ENCODE results near the gene RIMBP2. TPM values are rescaled to one million over a fixed set of nuclear protein-coding genes. Genes with fewer than 3 reads are reported as not detected.

RIMBP2 gene
- total RNA-seq, 5 donors from 2014 or later (not counting 1 experiment from before 2014, with no cell fraction given), result 0.10 to 0.38 TPM; not detected in 3

DNA sequence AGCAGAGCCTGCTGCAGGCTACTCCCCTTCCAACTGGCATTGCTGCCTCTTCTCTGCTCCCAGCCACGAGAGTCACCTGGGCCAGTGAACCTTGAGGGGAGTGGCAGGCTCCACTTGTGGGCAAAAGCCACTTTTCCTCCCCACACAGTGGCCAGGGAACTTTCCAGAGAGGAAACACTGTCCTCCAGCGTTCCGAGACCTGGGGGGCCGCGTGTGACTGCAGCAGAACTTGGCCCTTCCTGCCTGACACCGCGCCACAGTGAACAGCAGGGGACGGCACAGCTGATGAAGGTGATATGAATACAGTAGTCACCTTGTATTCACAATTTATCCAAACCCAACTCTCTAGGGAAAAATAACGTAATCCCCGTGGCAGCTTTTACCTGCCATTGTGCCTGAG is 263.6 kb downstream of the RIMBP2 start:
- Histone ChIP-seq H3K27ac (ENCODE audit: low read length) (no peak overlapping the region), H3K9me3 (no peaks in the 10 kb centered on the region), H3K27me3 (replicated peaks in 1 of 2; ENCODE audit: control insufficient read depth in 2 of 2, extremely low read depth in 1 of 2, insufficient read depth in 2 of 2, low read length in 1 of 2) (peaks cover 0 to 3% of the 10 kb centered on the region in 2 experiments), H3K4me3 (ENCODE audit: control insufficient read depth in 1 of 2, extremely low read depth in 1 of 2, low read length in 1 of 2) (no peak overlapping the region), H3K36me3 (ENCODE audit: control insufficient read depth in 2 of 2, extremely low read depth in 1 of 2, insufficient read depth in 1 of 2, low read length in 1 of 2) (no peaks in the 10 kb centered on the region), H3K4me1 (ENCODE audit: control insufficient read depth in 1 of 2, extremely low read depth in 1 of 2, insufficient read depth in 2 of 2, low read length in 2 of 2) (no peaks in the 10 kb centered on the region)
- H3K4me3 Mint-ChIP-seq, result no peak overlapping the region
- ATAC-seq (replicated peaks in 1 of 4) (no peak), DNase-seq (no peak)
- H3K27me3 Mint-ChIP-seq, result no peaks in the 10 kb centered on the region
- no peaks in the 10 kb centered on the region for H3K9me3 Mint-ChIP-seq
- H3K27ac Mint-ChIP-seq, result no peak overlapping the region
- H3K4me1 Mint-ChIP-seq, result no peaks in the 10 kb centered on the region
- no peaks in the 10 kb centered on the region for H3K36me3 Mint-ChIP-seq
- WGBS (ENCODE audit: insufficient coverage), result no CpG with 5 or more reads among the region's 10 CpGs
- ChIA-PET POLR2A (no interaction called here), CTCF (no interaction called here)

DNA sequence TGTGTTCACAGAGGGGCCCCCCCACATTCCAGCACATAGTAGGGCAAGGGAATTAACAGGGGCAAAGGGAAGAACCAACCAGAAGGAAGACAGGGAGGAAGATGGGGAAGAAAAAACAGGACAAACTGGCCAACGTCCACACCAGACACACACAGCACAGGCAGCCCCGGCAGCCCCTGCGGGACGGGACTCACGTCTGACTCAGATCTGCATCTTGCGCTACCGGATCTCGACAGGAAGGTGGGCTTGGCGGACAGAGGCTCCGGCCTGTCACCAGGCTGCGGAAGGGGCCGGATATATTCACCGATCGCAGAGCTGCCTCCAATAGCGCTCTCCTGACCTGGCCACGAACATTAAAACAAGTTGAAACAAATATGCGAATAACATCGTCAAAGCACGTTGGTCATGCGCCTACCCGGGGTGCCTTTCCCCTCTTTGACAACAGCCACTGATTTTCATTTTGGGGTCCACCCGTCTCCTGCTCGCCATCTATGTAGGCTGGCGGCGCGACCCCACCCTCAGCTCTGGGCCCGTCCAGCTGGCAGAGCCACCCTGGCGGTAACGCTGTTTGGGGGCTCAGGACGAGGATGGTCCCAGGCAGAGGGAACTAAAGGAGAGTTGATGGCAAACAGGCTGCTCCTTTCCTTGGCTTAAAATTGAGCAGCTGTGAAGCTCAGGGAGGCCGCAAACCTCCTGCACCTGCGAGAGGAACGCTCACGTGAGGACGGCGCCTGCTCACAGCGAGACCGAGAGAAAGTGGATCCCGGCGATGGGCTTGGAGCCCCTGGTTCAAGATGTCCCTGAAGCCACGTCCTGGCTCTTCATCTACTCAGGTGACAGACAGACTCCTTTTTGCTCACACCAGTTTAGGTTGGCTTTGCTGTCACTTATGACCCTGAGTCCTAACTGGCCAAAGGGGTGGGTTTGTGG is 264.8 kb downstream of the RIMBP2 start:
- WGBS (ENCODE audit: insufficient coverage), result 87% methylated on average over 40 of the region's 41 CpGs
- no peak for ATAC-seq (replicated peaks in 1 of 4)
- no peak overlapping the region for H3K4me3 ChIP-seq (ENCODE audit: control insufficient read depth in 1 of 2, extremely low read depth in 1 of 2, low read length in 1 of 2)

DNA sequence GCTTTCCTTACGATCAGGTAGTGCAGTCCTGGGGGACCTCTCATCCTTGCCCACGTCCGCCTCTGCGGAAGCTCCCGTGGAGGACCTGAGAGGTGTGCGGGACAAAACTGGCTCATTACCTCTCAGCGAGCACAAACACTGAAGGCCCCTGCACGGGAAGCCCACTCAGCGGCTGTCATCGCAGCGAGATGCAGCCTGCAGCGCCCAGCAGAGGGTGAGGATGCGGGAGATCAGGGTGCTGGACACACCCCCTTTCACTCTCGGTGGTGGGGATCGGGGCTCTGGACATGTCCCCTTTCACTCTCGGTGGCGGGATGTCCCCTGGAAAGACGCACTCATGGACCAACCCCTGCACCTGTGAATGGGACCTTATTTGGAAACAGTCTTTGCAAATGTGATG is 266.8 kb downstream of the RIMBP2 start:
- no peaks in the 10 kb centered on the region for H3K27me3 Mint-ChIP-seq
- no peak overlapping the region for H3K4me3 Mint-ChIP-seq
- Histone ChIP-seq H3K27me3 (replicated peaks in 1 of 2; ENCODE audit: control insufficient read depth in 2 of 2, extremely low read depth in 1 of 2, insufficient read depth in 2 of 2, low read length in 1 of 2) (no peaks in the 10 kb centered on the region), H3K36me3 (ENCODE audit: control insufficient read depth in 2 of 2, extremely low read depth in 1 of 2, insufficient read depth in 1 of 2, low read length in 1 of 2) (no peaks in the 10 kb centered on the region), H3K4me1 (ENCODE audit: control insufficient read depth in 1 of 2, extremely low read depth in 1 of 2, insufficient read depth in 2 of 2, low read length in 2 of 2) (no peaks in the 10 kb centered on the region), H3K27ac (ENCODE audit: low read length) (no peak overlapping the region), H3K9me3 (no peaks in the 10 kb centered on the region), H3K4me3 (ENCODE audit: control insufficient read depth in 1 of 2, extremely low read depth in 1 of 2, low read length in 1 of 2) (no peak overlapping the region)
- no peak overlapping the region for H3K27ac Mint-ChIP-seq
- ChIA-PET POLR2A (no interaction called here), CTCF (no interaction called here)
- no peaks in the 10 kb centered on the region for H3K9me3 Mint-ChIP-seq
- H3K36me3 Mint-ChIP-seq, result no peaks in the 10 kb centered on the region
- DNase-seq (no peak), ATAC-seq (replicated peaks in 1 of 4) (no peak)
- H3K4me1 Mint-ChIP-seq, result no peaks in the 10 kb centered on the region
- WGBS (ENCODE audit: insufficient coverage), result 89% methylated on average over 14 of the region's 18 CpGs

More for the DNA sequence above, 264.8 kb downstream of the RIMBP2 start:
- no peak for DNase-seq
- Mint-ChIP-seq H3K36me3 (no peaks in the 10 kb centered on the region), H3K9me3 (no peaks in the 10 kb centered on the region), H3K4me3 (no peak overlapping the region), H3K4me1 (no peaks in the 10 kb centered on the region), H3K27me3 (no peaks in the 10 kb centered on the region), H3K27ac (no peak overlapping the region)
- Histone ChIP-seq H3K27ac (ENCODE audit: low read length) (no peak overlapping the region), H3K4me1 (ENCODE audit: control insufficient read depth in 1 of 2, extremely low read depth in 1 of 2, insufficient read depth in 2 of 2, low read length in 2 of 2) (no peaks in the 10 kb centered on the region), H3K9me3 (no peaks in the 10 kb centered on the region), H3K27me3 (replicated peaks in 1 of 2; ENCODE audit: control insufficient read depth in 2 of 2, extremely low read depth in 1 of 2, insufficient read depth in 2 of 2, low read length in 1 of 2) (no peaks in the 10 kb centered on the region), H3K36me3 (ENCODE audit: control insufficient read depth in 2 of 2, extremely low read depth in 1 of 2, insufficient read depth in 1 of 2, low read length in 1 of 2) (no peaks in the 10 kb centered on the region)
- ChIA-PET POLR2A (no interaction called here), CTCF (no interaction called here)

DNA sequence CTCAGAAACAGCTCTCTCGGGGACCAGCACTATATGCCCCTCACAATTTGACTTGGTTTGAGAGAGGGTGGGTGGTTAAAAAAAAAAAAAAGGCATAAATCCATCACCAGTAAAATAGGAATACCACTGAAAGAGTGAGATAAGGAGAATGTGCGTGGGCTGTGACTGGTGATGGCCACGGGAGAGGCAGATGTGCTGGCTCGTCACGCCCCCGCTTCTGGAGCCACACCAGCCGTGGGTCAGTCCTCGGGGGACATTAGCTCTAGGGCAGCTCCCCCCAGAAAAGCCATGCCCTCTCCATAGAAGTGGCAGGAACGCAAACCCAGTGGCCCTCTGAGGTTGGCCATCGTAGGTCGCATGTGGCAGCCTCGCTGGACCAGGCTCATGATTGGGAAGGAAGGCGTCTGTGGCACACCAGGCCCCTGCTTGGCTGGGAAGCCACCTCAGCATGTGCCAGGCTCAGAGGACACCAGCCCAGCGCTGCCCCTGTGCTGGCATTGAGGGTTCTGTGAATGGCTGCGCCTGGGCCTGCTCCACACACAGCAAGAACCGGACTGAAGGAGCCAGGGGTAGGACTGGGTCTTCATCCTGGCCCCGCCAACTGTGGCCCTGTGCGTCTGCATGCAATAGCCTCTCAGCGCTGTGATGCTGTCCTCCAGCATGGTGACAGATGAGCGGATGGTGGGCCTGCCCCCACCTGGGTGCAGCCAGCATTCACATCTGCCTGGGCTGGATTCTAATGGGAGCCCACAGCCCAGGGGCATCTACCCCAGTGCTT is 267.9 kb downstream of the RIMBP2 start:
- Mint-ChIP-seq H3K4me1 (no peaks in the 10 kb centered on the region), H3K9me3 (no peaks in the 10 kb centered on the region), H3K36me3 (no peaks in the 10 kb centered on the region), H3K27me3 (no peaks in the 10 kb centered on the region), H3K4me3 (no peak overlapping the region), H3K27ac (no peak overlapping the region)
- Histone ChIP-seq H3K36me3 (ENCODE audit: control insufficient read depth in 2 of 2, extremely low read depth in 1 of 2, insufficient read depth in 1 of 2, low read length in 1 of 2) (no peaks in the 10 kb centered on the region), H3K4me3 (ENCODE audit: control insufficient read depth in 1 of 2, extremely low read depth in 1 of 2, low read length in 1 of 2) (no peak overlapping the region), H3K27me3 (replicated peaks in 1 of 2; ENCODE audit: control insufficient read depth in 2 of 2, extremely low read depth in 1 of 2, insufficient read depth in 2 of 2, low read length in 1 of 2) (no peaks in the 10 kb centered on the region), H3K27ac (ENCODE audit: low read length) (no peak overlapping the region), H3K4me1 (ENCODE audit: control insufficient read depth in 1 of 2, extremely low read depth in 1 of 2, insufficient read depth in 2 of 2, low read length in 2 of 2) (no peaks in the 10 kb centered on the region), H3K9me3 (no peaks in the 10 kb centered on the region)
- ATAC-seq (replicated peaks in 1 of 4) (no peak), DNase-seq (no peak)
- CTCF ChIA-PET, result no interaction called here
- 85% methylated on average over 18 of the region's 20 CpGs for WGBS (ENCODE audit: insufficient coverage)
- POLR2A ChIA-PET, result no interaction called here

DNA sequence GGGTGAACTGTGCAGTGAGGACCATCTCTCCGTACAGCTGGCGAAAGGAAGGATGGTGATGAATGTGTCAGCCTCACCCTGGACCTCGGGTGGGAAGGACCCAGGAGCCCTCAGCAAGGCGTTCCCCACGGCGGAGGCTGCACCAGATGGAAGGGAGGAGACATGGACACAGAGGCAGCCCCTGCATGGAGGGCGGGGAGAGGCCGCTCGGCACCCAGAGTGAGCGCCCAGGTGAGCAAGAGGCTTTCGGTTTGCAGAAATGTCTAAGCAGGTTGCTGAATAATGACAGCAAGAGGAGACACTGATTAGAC is 268.5 kb downstream of the RIMBP2 start:
- ChIA-PET POLR2A (no interaction called here), CTCF (no interaction called here)
- H3K27ac ChIP-seq (ENCODE audit: low read length), result no peak overlapping the region
- H3K36me3 ChIP-seq (ENCODE audit: control insufficient read depth in 2 of 2, extremely low read depth in 1 of 2, insufficient read depth in 1 of 2, low read length in 1 of 2), result no peaks in the 10 kb centered on the region
- no peaks in the 10 kb centered on the region for H3K27me3 ChIP-seq (replicated peaks in 1 of 2; ENCODE audit: control insufficient read depth in 2 of 2, extremely low read depth in 1 of 2, insufficient read depth in 2 of 2, low read length in 1 of 2)
- no peak for ATAC-seq (replicated peaks in 1 of 4)
- no peaks in the 10 kb centered on the region for H3K4me1 ChIP-seq (ENCODE audit: control insufficient read depth in 1 of 2, extremely low read depth in 1 of 2, insufficient read depth in 2 of 2, low read length in 2 of 2)
- WGBS (ENCODE audit: insufficient coverage), result 82% methylated on average over 6 of the region's 11 CpGs
- H3K4me3 Mint-ChIP-seq, result no peak overlapping the region
- H3K9me3 ChIP-seq, result no peaks in the 10 kb centered on the region
- no peak overlapping the region for H3K4me3 ChIP-seq (ENCODE audit: control insufficient read depth in 1 of 2, extremely low read depth in 1 of 2, low read length in 1 of 2)
- no peaks in the 10 kb centered on the region for H3K4me1 Mint-ChIP-seq
- no peak for DNase-seq
- no peaks in the 10 kb centered on the region for H3K9me3 Mint-ChIP-seq
- no peak overlapping the region for H3K27ac Mint-ChIP-seq
- no peaks in the 10 kb centered on the region for H3K36me3 Mint-ChIP-seq
- H3K27me3 Mint-ChIP-seq, result no peaks in the 10 kb centered on the region

DNA sequence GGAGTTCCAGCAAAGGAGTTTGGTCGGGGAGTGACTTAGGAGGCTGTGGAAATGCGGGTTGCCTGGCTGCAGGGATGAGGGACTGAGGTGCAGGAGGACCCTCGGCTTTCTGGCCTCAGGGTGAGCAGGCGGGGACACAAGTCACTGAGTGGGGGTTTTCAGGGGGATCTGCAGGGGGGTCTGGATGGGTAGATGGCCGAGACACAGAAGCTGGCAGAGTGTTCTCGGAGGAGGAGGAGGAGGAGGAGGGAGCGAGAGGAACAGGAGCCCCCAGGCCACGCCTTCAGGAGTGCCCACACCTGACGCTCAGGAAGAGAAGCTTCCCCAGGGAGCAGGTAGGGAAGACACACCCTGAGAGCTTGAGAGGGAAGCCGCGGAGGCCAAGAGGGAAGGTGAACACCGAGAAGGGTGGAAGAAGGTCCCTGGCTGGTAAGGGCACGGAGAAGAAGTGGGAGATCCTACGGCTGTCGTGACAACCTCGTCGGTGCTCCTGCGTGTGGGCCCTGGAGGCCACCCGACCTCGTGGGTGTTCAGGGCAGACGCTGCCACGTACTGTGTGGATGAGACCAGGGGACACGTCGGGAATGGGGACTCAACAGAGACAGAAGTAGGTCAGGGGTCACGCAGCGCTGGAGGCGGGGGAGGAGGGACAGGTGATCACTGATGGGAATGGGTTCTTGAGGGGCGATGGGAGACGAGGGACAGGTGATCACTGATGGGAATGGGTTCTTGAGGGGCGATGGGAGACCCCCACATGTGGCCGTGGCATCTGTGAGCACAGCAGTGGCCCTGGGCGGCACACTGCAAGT is 269.0 kb downstream of the RIMBP2 start:
- Histone ChIP-seq H3K9me3 (no peaks in the 10 kb centered on the region), H3K4me3 (ENCODE audit: control insufficient read depth in 1 of 2, extremely low read depth in 1 of 2, low read length in 1 of 2) (no peak overlapping the region), H3K36me3 (ENCODE audit: control insufficient read depth in 2 of 2, extremely low read depth in 1 of 2, insufficient read depth in 1 of 2, low read length in 1 of 2) (no peaks in the 10 kb centered on the region), H3K27ac (ENCODE audit: low read length) (no peak overlapping the region), H3K27me3 (replicated peaks in 1 of 2; ENCODE audit: control insufficient read depth in 2 of 2, extremely low read depth in 1 of 2, insufficient read depth in 2 of 2, low read length in 1 of 2) (no peaks in the 10 kb centered on the region), H3K4me1 (ENCODE audit: control insufficient read depth in 1 of 2, extremely low read depth in 1 of 2, insufficient read depth in 2 of 2, low read length in 2 of 2) (no peaks in the 10 kb centered on the region)
- WGBS (ENCODE audit: insufficient coverage), result 80% methylated on average over 29 of the region's 32 CpGs
- Mint-ChIP-seq H3K4me1 (no peaks in the 10 kb centered on the region), H3K36me3 (no peaks in the 10 kb centered on the region), H3K27ac (no peak overlapping the region), H3K4me3 (no peak overlapping the region), H3K9me3 (no peaks in the 10 kb centered on the region), H3K27me3 (no peaks in the 10 kb centered on the region)
- ATAC-seq (replicated peaks in 1 of 4) (no peak), DNase-seq (no peak)
- ChIA-PET CTCF (no interaction called here), POLR2A (no interaction called here)

Data from T-cell (primary cell).